Measurements from ENCODE around the gene COL18A1. TPM values are rescaled to one million over a fixed set of nuclear protein-coding genes. Genes with fewer than 3 reads are reported as not detected.
A peak's percentile ranks its signal among the peaks of the same experiment; 100 is the strongest.

Gene COL18A1
- total and polyA plus RNA-seq, 5 donors from 2014 or later, result 0.29 to 2.7 (median 1.3) TPM

GRCh38 chr21:45393021-45393420 is 11.9 kb upstream of the COL18A1 start:
- Histone ChIP-seq H3K9me3 (ENCODE audit: control insufficient read depth in 2 of 2, low read length in 2 of 2) (no peaks in the 10 kb centered on the region), H3K4me3 (ENCODE audit: low read depth, low read length) (no peak overlapping the region), H3K27ac (ENCODE audit: insufficient read depth, low read length, poor library complexity, severe bottlenecking) (no peak overlapping the region), H3K4me1 (ENCODE audit: control insufficient read depth, insufficient read depth, low read length, poor library complexity, severe bottlenecking) (no peaks in the 10 kb centered on the region), H3K27me3 (ENCODE audit: control insufficient read depth, insufficient read depth, low read length) (no peaks in the 10 kb centered on the region), H3K36me3 (ENCODE audit: control insufficient read depth, insufficient read depth, low read length) (no peaks in the 10 kb centered on the region)
- no peaks in the 10 kb centered on the region for H3K9me3 Mint-ChIP-seq
- H3K27ac Mint-ChIP-seq, result no peak overlapping the region
- ATAC-seq (ENCODE audit: low read depth in 2 of 2) (no peak), DNase-seq (no peak)
- H3K36me3 Mint-ChIP-seq, result no peaks in the 10 kb centered on the region
- peaks cover 17% of the 10 kb centered on the region for H3K27me3 Mint-ChIP-seq
- no peak overlapping the region for H3K4me3 Mint-ChIP-seq
- no peaks in the 10 kb centered on the region for H3K4me1 Mint-ChIP-seq

GRCh38 chr21:45393833-45394638 is 10.9 kb upstream of the COL18A1 start:
- ATAC-seq (ENCODE audit: low read depth in 2 of 2) (no peak), DNase-seq (no peak)
- H3K27me3 ChIP-seq (ENCODE audit: control insufficient read depth, insufficient read depth, low read length), result peaks cover under 1% of the 10 kb centered on the region
- H3K9me3 ChIP-seq (ENCODE audit: control insufficient read depth in 2 of 2, low read length in 2 of 2), result no peaks in the 10 kb centered on the region
- no peaks in the 10 kb centered on the region for H3K36me3 Mint-ChIP-seq
- no peaks in the 10 kb centered on the region for H3K36me3 ChIP-seq (ENCODE audit: control insufficient read depth, insufficient read depth, low read length)
- H3K9me3 Mint-ChIP-seq, result no peaks in the 10 kb centered on the region
- no peaks in the 10 kb centered on the region for H3K4me1 Mint-ChIP-seq
- no peak overlapping the region for H3K4me3 ChIP-seq (ENCODE audit: low read depth, low read length)
- H3K4me1 ChIP-seq (ENCODE audit: control insufficient read depth, insufficient read depth, low read length, poor library complexity, severe bottlenecking), result no peaks in the 10 kb centered on the region
- no peak overlapping the region for H3K4me3 Mint-ChIP-seq
- H3K27ac ChIP-seq (ENCODE audit: insufficient read depth, low read length, poor library complexity, severe bottlenecking), result no peak overlapping the region
- peaks cover 20% of the 10 kb centered on the region for H3K27me3 Mint-ChIP-seq
- no peak overlapping the region for H3K27ac Mint-ChIP-seq

GRCh38 chr21:45396620-45396995 is 8.4 kb upstream of the COL18A1 start:
- Mint-ChIP-seq H3K36me3 (peaks cover 5% of the 10 kb centered on the region), H3K9me3 (peaks cover 0 to 6% (median 4%) of the 10 kb centered on the region in 7 donors), H3K4me1 (no peaks in the 10 kb centered on the region), H3K27ac (no peak overlapping the region), H3K4me3 (no peak overlapping the region), H3K27me3 (peaks cover 40% of the 10 kb centered on the region)
- ATAC-seq (ENCODE audit: low read depth in 2 of 2) (no peak), DNase-seq (no peak)
- peaks cover 15% of the 10 kb centered on the region for H3K27me3 ChIP-seq (ENCODE audit: control insufficient read depth, insufficient read depth, low read length)
- no peaks in the 10 kb centered on the region for H3K36me3 ChIP-seq (ENCODE audit: control insufficient read depth, insufficient read depth, low read length)
- no peak overlapping the region for H3K27ac ChIP-seq (ENCODE audit: insufficient read depth, low read length, poor library complexity, severe bottlenecking)
- H3K4me1 ChIP-seq (ENCODE audit: control insufficient read depth, insufficient read depth, low read length, poor library complexity, severe bottlenecking), result no peaks in the 10 kb centered on the region
- H3K9me3 ChIP-seq (ENCODE audit: control insufficient read depth in 2 of 2, low read length in 2 of 2), result peaks cover 5% of the 10 kb centered on the region in 2 experiments
- no peak overlapping the region for H3K4me3 ChIP-seq (ENCODE audit: low read depth, low read length)

- ATAC-seq (ENCODE audit: low read depth in 2 of 2), result no peak
- H3K36me3 Mint-ChIP-seq, result peaks cover 5% of the 10 kb centered on the region
Observed at GRCh38 chr21:45397381-45397780, 7.6 kb upstream of the COL18A1 start.

GRCh38 chr21:45401054-45401518 is 3.9 kb upstream of the COL18A1 start:
- Histone ChIP-seq H3K9me3 (ENCODE audit: control insufficient read depth in 2 of 2, low read length in 2 of 2) (peaks cover 5 to 6% of the 10 kb centered on the region in 2 experiments), H3K36me3 (ENCODE audit: control insufficient read depth, insufficient read depth, low read length) (no peaks in the 10 kb centered on the region), H3K4me3 (ENCODE audit: low read depth, low read length) (no peak overlapping the region), H3K27ac (ENCODE audit: insufficient read depth, low read length, poor library complexity, severe bottlenecking) (no peak overlapping the region), H3K27me3 (ENCODE audit: control insufficient read depth, insufficient read depth, low read length) (peaks cover 23% of the 10 kb centered on the region), H3K4me1 (ENCODE audit: control insufficient read depth, insufficient read depth, low read length, poor library complexity, severe bottlenecking) (peaks cover 14% of the 10 kb centered on the region)
- H3K27me3 Mint-ChIP-seq, result peaks cover 58% of the 10 kb centered on the region
- no peak overlapping the region for H3K4me3 Mint-ChIP-seq
- no peak overlapping the region for H3K27ac Mint-ChIP-seq
- peaks cover 10% of the 10 kb centered on the region for H3K36me3 Mint-ChIP-seq
- DNase-seq (no peak), ATAC-seq (ENCODE audit: low read depth in 2 of 2) (no peak)
- H3K4me1 Mint-ChIP-seq, result peaks cover 0 to 12% (median 6%) of the 10 kb centered on the region in 4 donors
- H3K9me3 Mint-ChIP-seq, result peaks cover 0 to 9% (median 5%) of the 10 kb centered on the region in 7 donors

More at GRCh38 chr21:45397381-45397780, 7.6 kb upstream of the COL18A1 start:
- H3K27me3 ChIP-seq (ENCODE audit: control insufficient read depth, insufficient read depth, low read length), result peaks cover 19% of the 10 kb centered on the region
- Mint-ChIP-seq H3K4me1 (no peaks in the 10 kb centered on the region), H3K27ac (no peak overlapping the region), H3K27me3 (peaks cover 42% of the 10 kb centered on the region), H3K9me3 (peaks cover 0 to 9% (median 5%) of the 10 kb centered on the region in 7 donors), H3K4me3 (no peak overlapping the region)
- no peaks in the 10 kb centered on the region for H3K4me1 ChIP-seq (ENCODE audit: control insufficient read depth, insufficient read depth, low read length, poor library complexity, severe bottlenecking)
- H3K27ac ChIP-seq (ENCODE audit: insufficient read depth, low read length, poor library complexity, severe bottlenecking), result no peak overlapping the region
- DNase-seq, result no peak
- peaks cover 5 to 6% of the 10 kb centered on the region in 2 experiments for H3K9me3 ChIP-seq (ENCODE audit: control insufficient read depth in 2 of 2, low read length in 2 of 2)
- H3K36me3 ChIP-seq (ENCODE audit: control insufficient read depth, insufficient read depth, low read length), result no peaks in the 10 kb centered on the region
- H3K4me3 ChIP-seq (ENCODE audit: low read depth, low read length), result no peak overlapping the region

- peaks cover 10% of the 10 kb centered on the region for H3K36me3 Mint-ChIP-seq
- no peak for ATAC-seq (ENCODE audit: low read depth in 2 of 2)
- H3K4me1 ChIP-seq (ENCODE audit: control insufficient read depth, insufficient read depth, low read length, poor library complexity, severe bottlenecking), result peaks cover 15% of the 10 kb centered on the region
- H3K27ac Mint-ChIP-seq, result no peak overlapping the region
- peaks cover 26% of the 10 kb centered on the region for H3K27me3 ChIP-seq (ENCODE audit: control insufficient read depth, insufficient read depth, low read length)
- peaks cover 0 to 9% (median 5%) of the 10 kb centered on the region in 7 donors for H3K9me3 Mint-ChIP-seq
- peak overlapping the region in 2 of 4 donors; percentile 33 to 79 for H3K4me3 Mint-ChIP-seq
- H3K27ac ChIP-seq (ENCODE audit: insufficient read depth, low read length, poor library complexity, severe bottlenecking), result no peak overlapping the region
- peaks cover 5 to 6% of the 10 kb centered on the region in 2 experiments for H3K9me3 ChIP-seq (ENCODE audit: control insufficient read depth in 2 of 2, low read length in 2 of 2)
- peaks cover 66% of the 10 kb centered on the region for H3K27me3 Mint-ChIP-seq
- peaks cover 0 to 16% (median 6%) of the 10 kb centered on the region in 4 donors for H3K4me1 Mint-ChIP-seq
- no peak overlapping the region for H3K4me3 ChIP-seq (ENCODE audit: low read depth, low read length)
- no peak for DNase-seq
- H3K36me3 ChIP-seq (ENCODE audit: control insufficient read depth, insufficient read depth, low read length), result no peaks in the 10 kb centered on the region
Observed at GRCh38 chr21:45401916-45402900, 2.8 kb upstream of the COL18A1 start.

- Histone ChIP-seq H3K27me3 (ENCODE audit: control insufficient read depth, insufficient read depth, low read length) (peaks cover 31% of the 10 kb centered on the region), H3K27ac (ENCODE audit: insufficient read depth, low read length, poor library complexity, severe bottlenecking) (no peak overlapping the region), H3K9me3 (ENCODE audit: control insufficient read depth in 2 of 2, low read length in 2 of 2) (peaks cover 5 to 6% of the 10 kb centered on the region in 2 experiments), H3K4me1 (ENCODE audit: control insufficient read depth, insufficient read depth, low read length, poor library complexity, severe bottlenecking) (peaks cover 15% of the 10 kb centered on the region), H3K4me3 (ENCODE audit: low read depth, low read length) (no peak overlapping the region), H3K36me3 (ENCODE audit: control insufficient read depth, insufficient read depth, low read length) (no peaks in the 10 kb centered on the region)
- Mint-ChIP-seq H3K4me1 (peaks cover 0 to 16% (median 6%) of the 10 kb centered on the region in 4 donors), H3K36me3 (peaks cover 10% of the 10 kb centered on the region), H3K27me3 (peaks cover 70% of the 10 kb centered on the region), H3K9me3 (peaks cover 0 to 9% (median 5%) of the 10 kb centered on the region in 7 donors), H3K4me3 (peak overlapping the region; percentile 80 to 89 (median 86)), H3K27ac (peak overlapping the region in 2 of 3 donors; percentile 60 to 79)
- ATAC-seq (ENCODE audit: low read depth in 2 of 2) (no peak), DNase-seq (no peak)
Observed at GRCh38 chr21:45403133-45403824, 1.7 kb upstream of the COL18A1 start.
